SH-SY5Y (cell line): ENCODE measurements around the gene IPO11.

Experiments used
- GATA2 ChIP-seq: IDR thresholded peaks from 2 replicates; pipeline ENCODE4 v1.6.1; 2011; ENCODE audit warnings: mild to moderate bottlenecking, low read depth, low read length
- GATA3 ChIP-seq: IDR thresholded peaks from 2 replicates; pipeline ENCODE4 v1.6.1; 2011; ENCODE audit warnings: low read depth, mild to moderate bottlenecking, low read length, moderate library complexity

DNA sequence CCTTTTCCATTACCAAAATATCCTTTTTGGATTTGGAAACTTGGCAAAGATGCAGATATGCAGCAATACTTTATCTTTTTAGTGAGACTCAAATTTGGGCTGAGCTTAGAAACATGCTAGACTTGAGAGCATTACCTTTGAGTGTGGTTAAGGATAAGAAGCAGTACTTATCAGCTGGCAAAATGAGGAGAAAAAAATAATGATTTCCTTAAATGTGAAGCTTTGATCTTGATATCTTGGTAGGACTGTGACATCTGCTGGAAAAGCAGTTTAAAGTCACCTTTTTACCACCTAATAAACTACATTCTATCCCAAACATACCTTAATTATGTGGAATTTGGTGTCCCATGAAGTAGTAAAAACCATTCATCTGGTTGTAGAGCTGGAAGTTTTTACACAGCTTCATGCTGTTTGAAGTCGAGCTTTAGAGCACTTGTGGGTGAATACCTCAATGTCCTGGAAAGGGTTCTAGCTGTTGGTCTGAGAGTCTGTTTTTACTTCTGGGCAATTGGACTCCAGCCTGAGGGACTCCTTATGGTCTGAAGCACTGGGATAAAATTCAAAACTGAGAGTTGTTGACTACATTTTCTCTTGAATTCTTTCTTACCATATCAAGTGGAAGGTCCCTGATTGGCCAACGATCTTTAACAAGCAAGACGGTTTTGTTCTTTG lies 219.5 kb downstream of the IPO11 start:
- TF ChIP-seq GATA2: no peak
- no peak for TF ChIP-seq GATA3
